ACC112 (cell line): Measurements from ENCODE around the gene SLC8A1.

ENCODE experiments used
- H2AFZ ChIP-seq: fragments of 200-600 bp; sonication (generic); one replicate; pipeline ENCODE4 v1.6.0; 2017; ENCODE audit warnings: antibody characterized with exemption, low read length; ENCODE audit not compliant: unreplicated experiment
- H3K27ac ChIP-seq: fragments of 200-600 bp; sonication (generic); 2 replicates; pipeline ENCODE4 v1.5.1; 2014; ENCODE audit warnings: low read depth, mild to moderate bottlenecking, antibody characterized with exemption, low read length, moderate library complexity
- H3K27me3 ChIP-seq: fragments of 200-600 bp; sonication (generic); 2 replicates; pipeline ENCODE4 v1.6.1; 2014; ENCODE audit warnings: mild to moderate bottlenecking, antibody characterized with exemption, low read length, moderate library complexity, mixed read lengths; ENCODE audit not compliant: insufficient read depth
- H3K36me3 ChIP-seq: fragments of 200-600 bp; sonication (generic); 2 replicates; pipeline ENCODE4 v1.6.1; 2016; ENCODE audit warnings: mild to moderate bottlenecking, antibody characterized with exemption, low read length, moderate library complexity, mixed read lengths; ENCODE audit not compliant: insufficient read depth
- H3K4me1 ChIP-seq: fragments of 200-600 bp; sonication (generic); one replicate; pipeline ENCODE4 v1.6.1; 2016; ENCODE audit warnings: low read length, mixed read lengths; ENCODE audit not compliant: insufficient read depth, unreplicated experiment, control insufficient read depth
- H3K4me3 ChIP-seq: fragments of 200-600 bp; sonication (generic); 2 replicates; pipeline ENCODE4 v1.5.1; 2014; ENCODE audit warnings: mild to moderate bottlenecking, low read depth, low read length
- H3K79me2 ChIP-seq: fragments of 200-600 bp; sonication (generic); one replicate; pipeline ENCODE4 v1.6.0; 2016; ENCODE audit warnings: low read length; ENCODE audit not compliant: control insufficient read depth, unreplicated experiment, insufficient read depth

Gene SLC8A1

DNA sequence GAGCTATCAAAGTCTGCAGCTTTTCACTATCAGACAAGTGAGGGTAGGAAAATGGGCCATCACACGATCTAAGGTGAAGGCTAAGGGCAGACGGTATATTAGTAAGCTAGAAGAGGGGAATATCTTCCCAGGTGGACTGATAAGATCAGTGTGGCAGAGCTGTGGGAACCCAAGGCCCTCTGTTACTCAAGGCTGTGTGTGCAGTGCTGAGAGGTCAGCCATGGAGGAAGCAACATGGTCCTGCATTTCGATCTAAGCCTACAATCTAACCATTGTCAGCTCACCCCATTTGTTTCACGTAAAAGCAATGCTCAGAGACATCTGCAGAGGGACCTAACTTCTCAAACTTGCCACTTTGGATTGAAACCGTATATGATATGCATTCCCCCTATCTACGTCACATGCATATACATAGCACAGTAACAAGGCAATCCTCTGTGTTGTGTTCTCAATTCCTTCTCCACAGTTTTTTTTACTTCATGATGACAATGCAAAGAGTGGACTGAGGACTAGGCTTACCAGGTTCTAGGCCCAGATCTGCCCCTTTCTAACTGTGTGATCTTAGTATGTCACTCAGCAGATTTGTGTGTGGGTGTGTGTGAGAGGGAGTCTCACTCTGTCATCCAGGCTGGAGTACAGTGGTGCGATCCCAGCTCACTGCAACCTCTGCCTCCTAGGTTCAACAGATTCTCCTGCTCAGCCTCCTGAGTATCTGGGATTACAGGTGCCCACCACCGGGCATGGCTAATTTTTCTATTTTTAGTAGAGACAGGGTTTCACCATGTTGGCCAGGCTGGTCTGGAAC lies 45.2 kb downstream of the SLC8A1 start:
- no peak overlapping the region for H3K27ac ChIP-seq
- no peak overlapping the region for H2AFZ ChIP-seq
- H3K4me3 ChIP-seq: no peak overlapping the region
- peaks cover 4% of the 10 kb centered on the region for H3K79me2 ChIP-seq
- peaks cover 28% of the 10 kb centered on the region for H3K4me1 ChIP-seq
- H3K36me3 ChIP-seq: no peaks in the 10 kb centered on the region
- H3K27me3 ChIP-seq: no peaks in the 10 kb centered on the region

DNA sequence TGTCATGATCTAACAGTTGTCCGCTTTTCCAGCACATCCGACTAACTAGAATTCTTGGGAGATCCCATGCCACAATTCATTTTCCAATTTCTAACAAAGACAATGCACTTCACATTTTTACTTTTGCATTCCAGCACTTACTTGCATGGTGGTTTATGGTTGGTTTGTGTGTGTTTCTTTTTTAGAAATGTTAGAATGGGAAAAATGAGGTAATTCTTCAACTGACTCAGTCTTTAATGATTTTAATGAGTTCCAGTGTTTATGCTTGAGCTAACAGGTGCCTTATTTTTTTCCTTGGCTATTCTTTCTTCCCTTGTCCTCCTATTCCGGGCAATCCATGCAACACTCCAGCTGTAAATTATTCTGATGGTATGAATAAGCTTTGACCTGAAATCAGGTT lies 46.4 kb downstream of the SLC8A1 start:
- Histone ChIP-seq H3K4me3 (no peak overlapping the region), H2AFZ (no peak overlapping the region), H3K27me3 (no peaks in the 10 kb centered on the region), H3K36me3 (no peaks in the 10 kb centered on the region), H3K79me2 (no peaks in the 10 kb centered on the region), H3K27ac (no peak overlapping the region), H3K4me1 (peaks cover 40% of the 10 kb centered on the region)

DNA sequence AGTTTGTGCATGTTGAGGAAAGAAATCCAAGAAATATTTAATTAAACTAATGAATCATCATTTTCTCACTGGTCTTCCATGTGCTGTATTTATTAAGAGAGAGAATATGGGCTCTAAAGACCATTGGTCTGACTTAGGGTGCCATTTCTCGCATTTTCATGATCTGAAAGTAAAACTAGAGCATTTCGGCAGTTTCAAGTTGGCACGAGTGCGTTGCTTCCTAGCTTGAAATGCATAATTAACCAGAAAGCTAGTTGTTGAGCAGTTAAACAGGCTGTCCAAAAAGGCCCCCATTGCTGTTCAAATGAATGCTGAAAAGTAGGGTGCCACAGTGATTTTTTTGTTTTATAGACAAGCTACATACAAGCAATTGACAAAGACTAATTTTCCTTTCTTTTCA lies 47.4 kb downstream of the SLC8A1 start:
- no peak overlapping the region for H2AFZ ChIP-seq
- no peaks in the 10 kb centered on the region for H3K79me2 ChIP-seq
- no peak overlapping the region for H3K4me3 ChIP-seq
- no peak overlapping the region for H3K27ac ChIP-seq
- H3K4me1 ChIP-seq: peaks cover 44% of the 10 kb centered on the region
- H3K36me3 ChIP-seq: no peaks in the 10 kb centered on the region
- no peaks in the 10 kb centered on the region for H3K27me3 ChIP-seq

DNA sequence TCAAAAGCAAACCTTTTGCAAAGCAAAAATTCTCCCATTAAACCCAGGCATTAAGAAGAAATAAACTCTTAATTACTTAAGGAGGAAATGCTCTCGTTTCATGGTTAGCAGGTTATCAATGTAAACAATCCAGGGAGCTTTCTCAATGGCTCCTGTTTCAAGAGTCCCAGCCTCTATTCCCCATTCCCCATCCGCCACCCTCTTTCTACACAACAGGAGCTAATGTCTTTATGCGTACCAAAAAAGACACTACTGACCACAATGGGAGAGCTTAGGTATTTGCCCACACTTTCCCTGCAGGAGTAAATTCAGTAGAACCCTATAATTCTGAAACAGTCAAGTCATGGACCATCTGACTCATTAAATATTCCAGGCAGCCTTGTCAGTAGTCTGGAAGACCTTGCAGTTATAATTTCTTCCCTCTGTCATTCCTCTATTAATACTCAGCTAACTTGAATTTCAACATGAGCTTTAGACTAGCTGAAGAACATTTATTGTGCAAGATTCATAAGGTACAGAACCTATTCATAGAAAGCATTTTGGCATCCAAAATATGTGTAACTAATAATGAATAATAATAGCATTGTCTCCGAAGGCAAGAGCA lies 48.6 kb downstream of the SLC8A1 start:
- peak overlapping the region; percentile 76 for H3K27ac ChIP-seq
- no peaks in the 10 kb centered on the region for H3K36me3 ChIP-seq
- H3K4me1 ChIP-seq: peaks cover 44% of the 10 kb centered on the region
- H3K27me3 ChIP-seq: no peaks in the 10 kb centered on the region
- H3K79me2 ChIP-seq: no peaks in the 10 kb centered on the region
- no peak overlapping the region for H3K4me3 ChIP-seq
- no peak overlapping the region for H2AFZ ChIP-seq

DNA sequence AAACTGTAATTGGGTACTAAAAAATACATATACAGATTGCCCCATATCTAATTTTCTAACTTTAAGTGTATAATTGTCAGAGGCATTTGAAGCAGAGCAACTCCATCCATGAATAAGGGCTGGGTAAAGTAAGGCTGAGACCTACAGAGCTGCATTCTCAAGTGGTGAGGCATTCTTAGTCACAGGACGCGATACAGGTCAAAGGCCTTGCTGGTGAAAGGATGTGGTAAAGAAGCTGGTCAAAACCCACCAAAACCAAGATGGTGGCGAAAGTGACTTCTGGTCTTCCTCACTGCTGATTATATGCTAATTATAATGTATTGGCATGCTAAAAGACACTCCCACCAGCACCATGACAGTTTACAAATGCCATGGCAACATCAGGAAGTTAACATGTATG lies 50.0 kb downstream of the SLC8A1 start:
- H2AFZ ChIP-seq: peak overlapping the region; percentile 40
- peaks cover 44% of the 10 kb centered on the region for H3K4me1 ChIP-seq
- H3K27me3 ChIP-seq: no peaks in the 10 kb centered on the region
- H3K4me3 ChIP-seq: peak overlapping the region; percentile 35; the same call in 1 of the 2 replicates
- no peaks in the 10 kb centered on the region for H3K36me3 ChIP-seq
- peak overlapping the region; percentile 76 for H3K27ac ChIP-seq
- no peaks in the 10 kb centered on the region for H3K79me2 ChIP-seq

DNA sequence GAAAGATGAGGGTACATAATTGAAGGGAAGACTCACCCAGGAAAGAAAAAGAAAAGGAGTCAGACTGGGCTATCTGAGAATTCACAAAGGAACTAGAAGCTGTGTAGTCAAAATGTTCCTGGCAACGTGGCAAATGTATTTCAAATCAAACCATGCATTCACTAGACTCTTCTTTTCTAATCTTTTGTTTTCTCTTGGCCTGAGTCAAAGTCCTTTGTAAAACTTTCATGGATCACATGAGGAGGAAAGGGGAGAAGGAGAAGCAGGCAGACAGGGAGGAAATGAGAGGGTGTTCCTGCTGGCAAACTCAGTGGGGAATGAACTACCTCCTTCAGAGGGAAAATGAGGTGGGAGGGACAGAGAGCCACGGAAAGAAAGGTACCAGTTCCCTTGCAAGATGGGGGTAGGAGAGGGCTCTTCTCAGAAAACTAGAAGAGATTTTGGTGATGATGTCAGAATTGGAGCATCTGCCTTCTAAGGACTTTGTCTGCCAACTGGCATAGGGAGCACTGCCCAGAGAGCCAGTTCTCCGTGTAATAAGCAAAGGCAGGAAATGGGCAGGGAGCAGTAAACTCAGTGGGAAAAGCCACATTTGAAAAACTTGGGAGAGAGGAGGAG lies 51.4 kb downstream of the SLC8A1 start:
- H3K27me3 ChIP-seq: no peaks in the 10 kb centered on the region
- H3K36me3 ChIP-seq: no peaks in the 10 kb centered on the region
- H3K27ac ChIP-seq: peak overlapping the region; percentile 76
- H3K4me1 ChIP-seq: peaks cover 50% of the 10 kb centered on the region
- H3K79me2 ChIP-seq: no peaks in the 10 kb centered on the region
- peak overlapping the region; percentile 51 for H2AFZ ChIP-seq
- H3K4me3 ChIP-seq: no peak overlapping the region

DNA sequence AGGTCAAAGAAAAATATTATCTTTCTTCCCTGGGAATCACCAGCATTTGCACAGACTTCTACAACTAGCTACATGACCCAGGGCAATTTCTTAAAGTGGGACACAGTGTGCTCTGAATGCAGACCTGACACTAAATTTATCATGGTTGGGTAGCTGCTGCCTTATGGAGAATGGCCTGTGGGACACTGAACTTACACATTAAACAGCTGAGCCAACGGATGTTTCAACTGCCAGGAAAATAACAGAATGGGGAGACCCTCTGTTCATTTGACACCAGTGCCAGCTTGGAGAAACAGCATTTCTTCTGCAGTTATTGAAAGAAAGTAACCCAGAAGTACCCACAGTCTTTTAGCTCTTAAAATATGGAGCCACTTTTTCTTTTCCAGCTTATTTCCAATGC lies 54.1 kb downstream of the SLC8A1 start:
- no peaks in the 10 kb centered on the region for H3K79me2 ChIP-seq
- no peak overlapping the region for H3K4me3 ChIP-seq
- H3K36me3 ChIP-seq: no peaks in the 10 kb centered on the region
- no peak overlapping the region for H3K27ac ChIP-seq
- H3K27me3 ChIP-seq: no peaks in the 10 kb centered on the region
- peaks cover 41% of the 10 kb centered on the region for H3K4me1 ChIP-seq
- no peak overlapping the region for H2AFZ ChIP-seq

DNA sequence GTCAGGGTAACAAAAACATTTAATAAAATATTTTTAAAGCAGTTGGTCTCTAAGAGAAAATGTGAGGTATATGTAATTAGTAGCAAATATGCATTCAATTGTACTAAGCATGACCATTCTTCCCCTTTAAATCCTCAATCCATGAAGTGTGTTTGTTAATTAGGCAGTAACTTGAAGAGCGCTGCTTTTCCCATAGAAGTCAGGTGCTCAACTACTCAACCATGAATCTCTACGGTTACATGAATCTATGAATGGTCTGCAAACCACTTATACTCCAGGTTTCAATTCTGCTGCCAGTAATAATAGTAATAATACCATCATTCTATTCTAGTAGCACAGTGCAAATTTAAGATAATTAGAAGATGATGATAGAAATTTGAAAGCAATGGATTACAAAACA lies 55.8 kb downstream of the SLC8A1 start:
- H3K27ac ChIP-seq: no peak overlapping the region
- H3K4me3 ChIP-seq: no peak overlapping the region
- no peak overlapping the region for H2AFZ ChIP-seq
- no peaks in the 10 kb centered on the region for H3K27me3 ChIP-seq
- peaks cover 25% of the 10 kb centered on the region for H3K4me1 ChIP-seq
- H3K36me3 ChIP-seq: no peaks in the 10 kb centered on the region
- H3K79me2 ChIP-seq: no peaks in the 10 kb centered on the region

DNA sequence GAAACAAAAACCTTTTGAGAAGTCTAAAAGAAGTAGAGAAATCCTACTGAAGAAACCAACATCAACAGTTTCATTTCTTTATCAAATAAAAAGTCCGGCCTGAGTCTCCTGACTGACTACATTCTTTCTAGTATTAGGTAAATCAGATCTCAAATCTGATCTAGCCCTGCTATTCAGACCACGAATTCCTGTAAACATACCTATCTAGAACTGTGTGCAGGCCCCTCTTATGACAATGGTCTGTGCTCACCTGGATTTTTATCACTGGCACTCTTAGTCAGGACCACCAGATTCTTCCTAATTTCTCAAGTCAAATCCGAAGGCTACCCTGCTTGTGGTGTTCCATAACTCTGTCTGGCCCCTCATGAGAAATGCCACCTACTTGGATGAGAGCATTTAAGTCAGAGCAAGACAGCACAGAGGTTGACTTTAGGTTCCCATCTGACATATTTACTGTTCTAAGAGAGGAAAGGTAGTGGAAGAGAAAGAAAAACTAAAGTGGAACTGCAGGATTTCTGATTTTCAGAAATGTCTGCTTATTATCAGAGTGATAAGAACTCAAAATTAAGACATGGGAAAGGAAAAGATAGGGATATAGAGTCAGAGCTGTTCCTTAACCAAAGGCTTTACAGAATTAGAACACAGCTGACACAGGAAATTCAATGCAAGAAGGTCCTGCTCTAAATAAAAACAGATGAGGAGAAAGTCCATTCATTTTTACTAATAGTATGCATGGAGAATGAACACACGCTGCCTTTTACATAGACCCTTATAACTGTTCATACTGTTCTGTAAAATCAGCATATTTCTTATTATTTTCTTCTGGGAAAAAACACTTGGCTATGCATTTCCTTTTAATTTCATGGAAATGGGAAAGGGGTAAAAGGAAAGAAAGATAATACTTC lies 56.5 kb downstream of the SLC8A1 start:
- Histone ChIP-seq H3K27me3 (no peaks in the 10 kb centered on the region), H3K79me2 (no peaks in the 10 kb centered on the region), H3K4me1 (peaks cover 18% of the 10 kb centered on the region), H2AFZ (peak overlapping the region; percentile 59), H3K27ac (no peak overlapping the region), H3K36me3 (no peaks in the 10 kb centered on the region), H3K4me3 (no peak overlapping the region)

DNA sequence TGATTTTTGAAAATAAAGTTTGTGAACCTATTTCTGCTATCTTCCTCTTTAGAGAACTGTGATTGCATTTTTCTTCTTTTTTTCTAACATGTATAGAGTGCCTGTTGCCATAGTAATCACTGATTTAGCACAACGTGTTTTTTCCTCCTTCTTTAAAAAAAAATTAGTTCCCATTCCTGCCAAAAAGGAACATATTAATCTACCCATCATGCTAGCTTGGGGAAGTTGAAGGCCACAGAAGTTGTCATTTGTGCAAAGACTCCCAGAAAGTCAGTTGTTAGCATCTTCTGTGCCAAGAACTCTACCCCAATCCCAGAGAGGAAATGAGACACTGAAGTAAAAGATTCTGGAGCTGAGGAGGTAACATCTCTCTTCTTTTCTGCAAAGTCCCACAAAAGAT lies 57.3 kb downstream of the SLC8A1 start:
- Histone ChIP-seq H3K36me3 (no peaks in the 10 kb centered on the region), H3K27me3 (no peaks in the 10 kb centered on the region), H3K4me1 (peaks cover 14% of the 10 kb centered on the region), H3K79me2 (no peaks in the 10 kb centered on the region), H3K27ac (no peak overlapping the region), H2AFZ (peak overlapping the region; percentile 1), H3K4me3 (no peak overlapping the region)
